Adipose tissue (tissue), 3 donors: ENCODE results near the gene PAX9. TPM values are rescaled to one million over a fixed set of nuclear protein-coding genes. Genes with fewer than 3 reads are reported as not detected.
"Not testable (repeated sequence)": the region's sequence is repeated elsewhere in the genome, so short reads cannot be mapped to it uniquely, and the experiment has no call there.

ENCODE experiments used
- H3K27ac ChIP-seq: one replicate; pipeline ENCODE4 v1.5.1; 2013; ENCODE audit warnings: low read depth, low read length
- WGBS, 3 donors: extraction: QIAGEN DNeasy Blood & Tissue Kit; methylation state at CpG; one replicate each; pipeline ENCODE4 v1.1.7; 2013; 5-methylcytosine and 5-hydroxymethylcytosine counted together
- polyA plus RNA-seq, 3 donors: library from polyadenylated mRNA; stranded (reverse); fragments of 200-250 nt; gene quantifications; one replicate each; pipeline ENCODE4 v1.2.3, GENCODE V29; 2013
- donor health status: healthy with polysubstance abuse.
- donor health status: Bipolar disorder and iron deficiency.
- donor health status: healthy.

Gene PAX9
- polyA plus RNA-seq, 3 donors: under 0.01 to 0.06 (median 0.01) TPM

DNA sequence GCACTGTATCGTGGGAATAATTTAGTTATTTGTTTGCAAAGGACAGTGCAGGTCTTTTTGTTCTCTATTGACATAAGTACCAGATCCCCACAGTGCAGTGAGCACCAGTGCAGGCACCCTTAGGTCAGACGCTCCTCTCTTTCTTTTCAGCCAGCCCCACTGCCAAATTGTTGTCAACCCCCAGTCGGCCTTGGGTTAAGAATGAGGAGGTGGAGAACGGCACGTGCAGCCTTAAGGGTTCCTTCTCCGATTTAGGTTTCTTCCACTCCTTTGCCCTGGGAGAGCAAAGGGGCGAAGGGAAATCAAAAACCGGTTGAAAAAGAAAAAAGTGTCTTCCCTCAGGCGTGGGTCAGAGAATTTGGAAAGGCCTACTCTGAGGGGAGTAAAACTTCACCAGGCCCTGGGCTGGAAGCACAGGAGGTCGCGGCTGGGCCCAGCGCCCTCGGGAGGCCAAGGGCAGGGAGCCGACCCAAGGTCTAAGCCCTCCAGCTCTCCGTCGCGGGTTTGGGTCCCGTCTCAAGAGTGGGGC lies 4.3 kb downstream of the PAX9 start:
- WGBS, 3 donors: 14 to 38% (median 25%) methylated on average over 18 of the region's 18 CpGs

DNA sequence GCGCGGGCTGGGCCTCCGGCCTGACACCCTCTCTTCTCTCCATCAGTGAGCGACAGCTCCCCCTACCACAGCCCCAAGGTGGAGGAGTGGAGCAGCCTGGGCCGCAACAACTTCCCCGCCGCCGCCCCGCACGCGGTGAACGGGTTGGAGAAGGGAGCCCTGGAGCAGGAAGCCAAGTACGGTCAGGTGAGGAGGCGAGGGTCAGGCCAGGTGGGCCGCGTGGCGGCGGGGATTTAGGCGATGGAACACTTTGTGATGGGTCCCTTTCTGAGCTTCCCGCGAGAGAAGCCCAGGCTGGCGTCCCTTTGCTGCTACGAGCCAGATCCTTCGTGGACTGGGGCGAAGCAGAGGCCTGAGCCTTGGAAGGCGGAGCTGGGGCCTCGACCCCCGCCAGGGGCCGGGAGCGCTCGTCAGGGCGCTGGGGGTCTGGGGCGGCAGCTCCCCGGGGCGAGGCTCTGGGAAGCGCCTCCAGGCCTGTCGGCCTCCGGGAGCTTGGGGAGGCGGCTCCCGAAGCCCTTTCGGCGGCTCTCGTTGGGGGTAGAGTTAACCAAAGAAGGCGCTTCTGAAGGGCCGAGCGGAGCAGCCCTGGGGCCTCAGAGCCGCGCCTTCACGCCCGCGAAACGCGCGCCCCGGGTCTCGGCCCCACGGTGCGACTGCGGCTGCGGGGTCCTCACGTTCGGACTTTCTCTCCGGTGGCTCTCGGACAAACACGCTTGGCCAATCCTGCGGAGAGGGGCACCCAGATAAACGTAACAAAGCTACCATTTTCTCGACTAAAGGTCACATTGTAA lies 5.0 kb downstream of the PAX9 start:
- WGBS, 3 donors: 4 to 12% (median 8%) methylated on average over 65 to 68 of the region's 68 CpGs

More for the DNA sequence above, 4.3 kb downstream of the PAX9 start:
- no peak overlapping the region for H3K27ac ChIP-seq

DNA sequence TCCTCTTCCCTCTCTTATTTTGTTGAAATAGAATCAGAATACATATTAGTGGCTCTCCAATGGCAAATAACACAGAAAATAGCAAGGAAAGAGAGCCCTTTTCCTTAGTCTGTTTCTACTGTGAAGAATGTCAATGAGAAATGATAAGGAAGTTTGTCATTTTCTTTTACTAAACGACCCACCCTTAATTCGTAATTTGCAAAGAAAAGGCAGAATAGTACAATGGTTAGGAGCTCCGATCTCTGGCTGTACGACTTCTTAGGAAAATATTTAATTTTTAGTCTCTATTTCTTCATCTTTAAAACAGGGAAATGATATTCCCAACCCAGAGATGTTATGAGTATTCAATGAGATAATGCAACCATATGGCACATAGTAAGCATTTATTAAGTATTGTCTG lies 6.0 kb downstream of the PAX9 start:
- no peak overlapping the region for H3K27ac ChIP-seq
- WGBS, 3 donors: 7 to 22% (median 13%) methylated on average over 4 of the region's 4 CpGs

More for the DNA sequence above, 5.0 kb downstream of the PAX9 start:
- no peak overlapping the region for H3K27ac ChIP-seq

DNA sequence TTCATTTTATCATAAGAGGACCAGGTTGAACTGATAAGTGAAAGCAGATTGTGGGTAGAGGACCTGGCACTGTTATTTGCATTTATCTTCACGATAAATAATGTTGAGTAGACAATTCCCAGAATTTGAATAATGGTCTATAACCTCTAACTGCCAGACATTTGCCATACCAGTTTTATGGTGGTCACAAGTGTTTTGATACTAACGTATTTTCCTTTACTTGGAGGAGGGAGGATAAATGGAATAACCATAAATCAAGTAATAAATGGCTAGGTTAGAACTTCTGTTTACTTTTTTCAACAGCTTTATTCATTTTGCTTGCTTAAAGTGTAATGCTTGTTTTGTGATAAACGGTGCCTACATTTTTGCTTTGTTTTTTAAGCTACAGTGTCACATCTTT lies 9.5 kb downstream of the PAX9 start:
- WGBS, 3 donors: 42 to 54% (median 42%) methylated on average over 3 of the region's 3 CpGs

GRCh38 chr14:36672095-36672494 lies 10.4 kb downstream of the PAX9 start:
- 59 to 77% (median 72%) methylated on average over 4 of the region's 4 CpGs for WGBS, 3 donors
- H3K27ac ChIP-seq: no peak overlapping the region

More for the DNA sequence above, 9.5 kb downstream of the PAX9 start:
- H3K27ac ChIP-seq: no peak overlapping the region

GRCh38 chr14:36674659-36675058 lies 13.0 kb downstream of the PAX9 start:
- no peak overlapping the region for H3K27ac ChIP-seq
- WGBS, 3 donors: 70 to 81% (median 78%) methylated on average over 3 of the region's 3 CpGs

GRCh38 chr14:36675581-36675980 lies 13.9 kb downstream of the PAX9 start:
- 49 to 67% (median 57%) methylated on average over 6 of the region's 6 CpGs for WGBS, 3 donors
- no peak overlapping the region for H3K27ac ChIP-seq

DNA sequence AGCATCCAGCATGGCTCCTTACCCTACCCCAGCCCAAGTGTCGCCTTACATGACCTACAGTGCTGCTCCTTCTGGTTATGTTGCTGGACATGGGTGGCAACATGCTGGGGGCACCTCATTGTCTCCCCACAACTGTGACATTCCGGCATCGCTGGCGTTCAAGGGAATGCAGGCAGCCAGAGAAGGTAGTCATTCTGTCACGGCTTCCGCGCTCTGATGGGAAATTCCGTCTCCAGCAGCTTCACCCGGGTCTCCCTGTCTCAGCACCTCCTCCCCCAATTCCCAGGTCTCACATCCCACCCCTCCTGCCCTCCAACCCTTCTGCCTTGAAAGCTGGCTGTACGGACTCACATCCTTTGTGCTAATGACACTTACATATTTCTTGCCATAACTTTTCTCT lies 14.6 kb downstream of the PAX9 start:
- H3K27ac ChIP-seq: no peak overlapping the region
- 12 to 23% (median 15%) methylated on average over 10 of the region's 10 CpGs for WGBS, 3 donors

DNA sequence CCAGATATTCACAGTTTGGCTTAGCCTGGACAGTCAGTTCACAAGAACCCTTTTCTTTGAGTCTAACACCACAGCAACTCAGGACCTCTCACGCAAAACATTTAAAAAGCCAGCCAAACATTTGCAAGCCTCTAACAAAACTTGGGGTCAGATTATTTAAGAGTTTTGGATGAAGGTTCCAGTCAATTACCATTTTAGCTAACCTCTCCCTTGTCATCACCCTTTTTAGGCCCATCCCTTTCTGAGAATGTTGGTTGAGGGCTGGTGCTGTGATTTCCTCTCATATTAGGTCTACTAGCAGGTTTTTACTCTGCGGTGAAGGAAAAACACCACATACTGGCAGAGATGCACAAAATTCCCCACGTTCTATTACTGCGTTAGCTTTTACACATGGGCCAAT lies 20.7 kb downstream of the PAX9 start:
- H3K27ac ChIP-seq: no peak overlapping the region
- 85 to 93% (median 93%) methylated on average over 4 of the region's 4 CpGs for WGBS, 3 donors

DNA sequence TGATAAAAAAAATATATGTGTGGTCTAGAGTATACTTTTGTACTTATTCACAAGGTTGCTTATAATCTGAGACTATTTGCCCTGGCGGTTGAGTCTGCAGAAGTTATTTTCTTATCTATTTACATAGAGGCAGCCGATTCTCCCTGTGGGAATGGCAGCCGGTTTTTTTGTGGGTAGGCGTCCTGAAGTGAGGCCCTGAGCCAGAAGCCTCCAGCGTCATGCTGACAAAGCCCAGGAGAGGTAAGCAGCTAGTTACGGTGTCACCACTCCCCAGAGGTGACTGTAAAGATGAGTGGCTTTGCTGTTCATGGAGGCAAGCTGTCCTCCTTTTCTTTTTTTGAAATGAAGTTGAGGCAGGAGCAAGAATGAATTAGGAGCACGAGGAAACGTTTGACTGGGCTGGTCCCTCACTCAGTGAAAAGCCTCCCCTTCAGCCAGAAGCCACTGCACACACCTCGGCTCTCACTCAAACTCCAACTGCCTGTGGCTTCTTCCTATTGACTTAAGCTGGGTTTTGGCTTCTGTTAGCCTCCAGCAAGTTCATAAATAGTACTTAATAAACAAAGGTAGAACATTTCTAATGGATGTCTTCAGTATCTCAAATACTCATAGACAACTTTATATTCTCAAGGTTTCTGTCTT lies 21.5 kb downstream of the PAX9 start:
- no peak overlapping the region for H3K27ac ChIP-seq
- 33 to 66% (median 65%) methylated on average over 9 of the region's 9 CpGs for WGBS, 3 donors

DNA sequence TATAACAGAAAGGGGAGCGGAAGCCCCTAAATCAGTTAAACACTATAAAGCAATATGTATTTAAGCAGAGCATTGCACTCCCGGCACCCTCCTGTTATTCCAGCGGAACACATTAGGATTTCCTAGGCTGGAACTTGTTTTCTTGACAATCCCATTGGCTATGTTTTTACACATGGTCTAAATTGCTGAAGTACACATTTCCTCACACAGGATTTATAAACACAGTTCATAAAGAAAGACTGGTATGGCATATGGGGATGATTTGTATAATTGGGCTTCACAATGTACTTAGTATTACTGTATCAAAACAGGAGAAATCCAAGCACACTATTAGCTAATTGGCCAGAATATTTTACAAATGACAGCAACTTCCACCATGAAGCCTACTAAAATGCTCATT lies 23.3 kb downstream of the PAX9 start:
- WGBS, 3 donors: 91 to 95% (median 93%) methylated on average over 3 of the region's 3 CpGs
- no peak overlapping the region for H3K27ac ChIP-seq

GRCh38 chr14:36690311-36691040 lies 28.8 kb downstream of the PAX9 start:
- no peak overlapping the region for H3K27ac ChIP-seq
- WGBS, 3 donors: 40 to 43% (median 41%) methylated on average over 1 of the region's 1 CpG

DNA sequence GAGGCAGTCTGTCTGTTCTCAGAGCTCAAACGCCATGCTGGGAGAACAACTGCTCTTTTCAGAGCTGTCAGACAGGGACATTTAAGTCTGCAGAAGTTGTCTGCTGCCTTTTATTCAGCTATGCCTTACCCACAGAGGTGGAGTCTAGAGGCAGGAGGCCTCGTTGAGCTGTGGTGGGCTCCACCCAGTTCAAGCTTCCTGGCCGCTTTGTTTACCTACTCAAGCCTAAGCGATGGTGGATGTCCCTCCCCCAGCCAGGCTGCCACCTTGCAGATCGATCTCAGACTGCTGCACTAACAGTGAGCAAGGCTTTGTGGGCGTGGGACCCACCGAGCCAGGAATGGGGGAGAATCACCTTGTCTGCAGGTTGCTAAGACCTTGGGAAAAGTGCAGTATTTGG lies 37.8 kb downstream of the PAX9 start:
- not testable (repeated sequence) for H3K27ac ChIP-seq
- 41 to 73% (median 72%) methylated on average over 7 of the region's 7 CpGs for WGBS, 3 donors

DNA sequence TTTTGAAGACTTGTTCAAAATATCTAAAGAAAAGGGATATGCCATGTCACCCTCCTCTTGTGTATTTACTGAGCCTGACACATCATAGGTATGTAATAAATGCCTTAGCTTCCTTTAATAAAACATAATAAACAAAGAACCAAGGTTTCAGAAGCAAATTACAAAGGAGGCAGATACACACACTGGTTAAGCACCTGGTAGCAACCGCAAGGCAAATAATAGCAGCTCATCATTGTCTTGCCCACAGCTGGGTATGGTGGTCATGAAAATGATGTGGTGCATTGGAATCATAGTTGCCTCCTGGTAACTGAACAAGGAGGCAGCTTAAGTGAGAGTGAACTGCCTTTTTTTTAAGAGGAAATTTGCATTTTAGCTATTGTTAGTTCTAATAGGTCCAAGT lies 39.0 kb downstream of the PAX9 start:
- H3K27ac ChIP-seq: no peak overlapping the region
- 80 to 98% (median 93%) methylated on average over 1 of the region's 1 CpG for WGBS, 3 donors

DNA sequence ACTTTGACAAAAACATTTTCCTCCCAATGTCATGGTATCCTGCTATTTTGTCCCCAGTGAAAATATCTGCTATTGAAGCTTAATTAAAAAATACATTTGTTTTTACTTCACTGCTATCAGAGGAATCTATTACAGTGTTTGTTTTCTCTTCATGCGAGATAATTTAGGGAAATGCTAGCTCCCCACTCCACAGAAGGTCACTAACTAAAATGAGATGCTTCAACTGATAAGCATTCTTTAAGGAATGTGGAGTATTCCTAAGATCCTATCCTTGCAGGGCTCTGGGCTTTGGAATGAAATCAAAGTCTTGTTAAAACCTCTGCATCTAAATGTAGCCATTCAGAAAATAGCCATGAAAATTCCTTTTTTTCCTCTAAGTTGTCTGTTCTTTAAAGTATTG lies 39.5 kb downstream of the PAX9 start:
- H3K27ac ChIP-seq: no peak overlapping the region
- WGBS, 3 donors: 40 to 47% (median 43%) methylated on average over 1 of the region's 1 CpG

GRCh38 chr14:36702474-36702873 lies 40.8 kb downstream of the PAX9 start:
- H3K27ac ChIP-seq: no peak overlapping the region
- 60 to 67% (median 62%) methylated on average over 2 of the region's 2 CpGs for WGBS, 3 donors

- H3K27ac ChIP-seq: no peak overlapping the region
Observed at GRCh38 chr14:36707570-36707969, 45.9 kb downstream of the PAX9 start.

DNA sequence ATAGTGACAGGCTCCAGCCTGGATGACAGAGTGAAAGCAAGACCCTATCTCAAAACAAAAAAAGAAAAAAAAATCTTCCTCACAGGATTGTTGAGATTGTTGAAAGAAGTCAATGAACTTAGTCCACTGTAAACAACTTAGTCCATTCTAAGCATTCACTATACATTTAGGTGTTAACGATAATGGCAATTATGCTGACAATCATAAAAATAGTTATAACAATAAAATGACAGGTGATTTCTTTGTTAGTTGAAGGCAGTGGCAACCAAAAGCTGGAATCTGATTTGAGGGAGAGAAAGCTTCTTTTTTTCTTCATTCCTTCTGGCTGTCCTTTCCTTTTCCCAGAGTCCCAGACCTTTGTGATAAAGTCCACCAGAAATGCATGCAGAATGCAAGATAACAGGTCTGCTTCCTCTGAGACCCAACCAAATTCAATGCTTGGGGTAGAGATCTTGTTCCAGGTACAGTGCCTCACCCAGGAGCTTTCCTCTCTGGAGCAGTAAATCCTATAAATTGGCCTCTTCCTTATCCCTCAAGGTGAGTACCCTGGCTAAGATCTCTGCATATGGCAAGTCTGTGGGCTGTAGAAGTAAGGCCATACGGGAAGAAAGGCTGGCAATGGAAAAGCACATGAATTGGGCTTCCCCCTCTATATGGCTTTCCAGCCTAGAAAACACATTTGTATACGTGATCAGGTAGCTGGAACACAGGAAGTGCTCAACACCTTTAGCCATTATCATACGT lies 52.5 kb downstream of the PAX9 start:
- 67 to 78% (median 77%) methylated on average over 4 of the region's 4 CpGs for WGBS, 3 donors
- H3K27ac ChIP-seq: no peak overlapping the region
